Measurements from ENCODE around the gene DPYSL5. TPM values are rescaled to one million over a fixed set of nuclear protein-coding genes. Genes with fewer than 3 reads are reported as not detected.
A peak's percentile ranks its signal among the peaks of the same experiment; 100 is the strongest.

Gene DPYSL5
- total and polyA plus RNA-seq, 2 of the 8 experiments (the other 6 are each of a cell fraction or from before 2014, with no cell fraction given): 11.9 to 16.4 TPM

DNA sequence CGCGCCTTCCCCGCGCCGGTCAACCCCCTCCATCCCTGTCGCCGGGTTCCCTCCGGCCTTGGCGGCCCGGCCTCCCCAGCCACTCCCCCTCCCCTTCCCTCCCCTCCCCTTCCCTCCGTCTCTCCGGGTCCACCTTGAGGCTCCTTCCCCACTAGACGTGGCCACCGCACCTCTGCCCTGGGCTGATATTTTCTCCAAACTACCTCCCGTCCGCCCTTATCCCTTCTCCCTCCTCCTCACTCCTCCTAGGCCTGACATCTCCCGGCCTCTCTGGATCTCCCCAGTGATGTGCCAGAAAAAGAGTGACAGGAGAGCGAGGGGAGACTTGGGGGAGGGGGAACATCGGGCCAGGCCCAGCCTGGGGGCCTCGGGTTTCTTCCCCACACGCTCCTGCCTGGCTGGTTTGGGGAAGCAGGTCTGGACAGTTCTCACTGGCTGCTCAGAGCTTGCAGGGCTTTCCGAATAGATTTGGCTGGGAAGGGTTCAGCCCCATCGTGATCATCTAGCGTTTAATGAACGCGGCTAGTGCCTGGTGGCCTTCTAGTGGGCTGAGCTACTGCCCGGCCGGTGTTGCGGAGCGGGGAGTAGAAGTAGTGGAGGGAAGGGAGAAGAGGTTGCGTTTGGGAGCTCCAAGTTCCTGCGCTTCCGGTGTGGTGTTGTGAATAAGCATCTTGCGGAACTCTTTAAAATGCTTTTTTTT lies 123.1 kb downstream of the DPYSL5 start (continued):
- TF ChIP-seq CHD7 (IDR thresholded peaks at IDR 0.05; ENCODE audit: insufficient replicate concordance, low read length) (no peak), MAFK (IDR thresholded peaks at IDR 0.05; ENCODE audit: low read depth, low read length) (no peak), KDM1A (IDR thresholded peaks at IDR 0.05; ENCODE audit: borderline replicate concordance, low read length) (no peak), SIN3A (conservative IDR thresholded peaks at IDR 0.05 in 1 of 2, IDR thresholded peaks at IDR 0.05 in 1 of 2; ENCODE audit: low read depth in 1 of 2, low read length in 2 of 2) (0 out of 4 replicates have a peak, but pooled peaks have one; percentile 41 to 79), EP300 (IDR thresholded peaks at IDR 0.05; ENCODE audit: borderline replicate concordance in 1 of 2, low read depth in 2 of 2, low read length in 2 of 2) (no peak), TAF1 (IDR thresholded peaks at IDR 0.05; ENCODE audit: low read depth, low read length) (no peak), KDM5A (IDR thresholded peaks at IDR 0.05; ENCODE audit: low read length) (no peak), SP4 (IDR thresholded peaks at IDR 0.05; ENCODE audit: low read length) (no peak), RAD21 (IDR thresholded peaks at IDR 0.05 in 1 of 2, conservative IDR thresholded peaks at IDR 0.05 in 1 of 2; ENCODE audit: low read depth in 2 of 2, low read length in 2 of 2) (no peak), SP1 (IDR thresholded peaks at IDR 0.05; ENCODE audit: low read depth, low read length) (no peak)
